ENCODE data around the gene PLSCR3. TPM values are rescaled to one million over a fixed set of nuclear protein-coding genes. Genes with fewer than 3 reads are reported as not detected.

The PLSCR3 gene
- total RNA-seq, 4 donors from 2014 or later = 9.1 to 21.3 (median 16.2) TPM

GRCh38 chr17:7404737-7405349 is 10.5 kb upstream of the PLSCR3 start:
- TF ChIP-seq CTCF (IDR thresholded peaks at IDR 0.05; ENCODE audit: low read depth) = no peak

- TF ChIP-seq CTCF (IDR thresholded peaks at IDR 0.05; ENCODE audit: low read depth) = no peak
These were observed 9.8 kb upstream of the PLSCR3 start, which contains the start of gene TMEM256 for GRCh38 chr17:7403977-7404736. TMEM256 (minus strand) TSS chr17:7404097; CDS start chr17:7404084, 13 bp downstream.

DNA sequence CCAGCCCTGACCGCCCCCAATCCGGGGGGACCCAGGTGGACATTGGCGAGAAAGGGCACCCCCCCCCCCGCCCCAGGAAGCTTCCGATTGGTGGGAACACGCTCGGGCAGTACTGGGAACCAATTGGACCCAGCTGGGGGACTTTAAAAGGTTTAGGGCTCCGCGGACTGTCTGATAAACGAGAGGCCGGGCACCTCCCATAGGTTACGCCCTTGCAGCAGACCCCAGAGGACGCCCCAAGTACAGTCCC is 9.3 kb upstream of the PLSCR3 start:
- no peak for TF ChIP-seq CTCF (IDR thresholded peaks at IDR 0.05; ENCODE audit: low read depth)

- no peak for TF ChIP-seq CTCF (IDR thresholded peaks at IDR 0.05; ENCODE audit: low read depth)
These were observed 8.9 kb upstream of the PLSCR3 start for GRCh38 chr17:7403043-7403726.

DNA sequence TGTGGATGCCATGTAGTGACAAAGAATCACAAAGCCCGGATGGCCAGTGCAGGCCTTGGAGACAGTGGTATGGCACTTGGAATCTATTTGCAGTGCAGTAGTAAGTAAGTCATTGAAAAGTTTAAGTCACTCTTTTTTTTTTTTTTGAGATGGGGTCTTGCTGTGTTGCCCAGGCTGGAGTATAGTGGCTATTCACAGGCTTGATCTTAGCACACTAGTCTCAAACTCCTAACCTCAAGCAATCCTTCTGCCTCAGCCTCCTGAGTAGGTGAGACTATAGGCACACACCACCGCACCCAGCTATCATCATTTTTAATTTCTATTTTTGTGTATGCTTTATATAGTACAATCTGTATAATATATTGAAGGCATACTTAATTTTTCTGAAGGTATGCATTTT is 4.3 kb upstream of the PLSCR3 start:
- TF ChIP-seq CTCF (IDR thresholded peaks at IDR 0.05; ENCODE audit: low read depth) = no peak

- TF ChIP-seq CTCF (IDR thresholded peaks at IDR 0.05; ENCODE audit: low read depth) = no peak
These were observed 1.8 kb upstream of the PLSCR3 start for GRCh38 chr17:7396147-7396546.

Data from subcutaneous adipose tissue (tissue), 4 donors.